HepG2 (cell line): ENCODE measurements around the gene CTNNBL1.

Experiments used
- EEA1 ChIP-seq: sonication (generic); formaldehyde crosslinking; IDR thresholded peaks from 2 replicates; pipeline ENCODE4 v1.5.1; 2020; ENCODE audit warnings: mild to moderate bottlenecking, missing genetic modification reagents, borderline replicate concordance
- FOXK1 ChIP-seq: sonication (generic); formaldehyde crosslinking; IDR thresholded peaks from 2 replicates; pipeline ENCODE4 v1.4.0; 2020; ENCODE audit warnings: low read depth, missing genetic modification reagents, borderline replicate concordance
- HDAC6 ChIP-seq: fragments of 200-600 bp; sonication (generic); IDR thresholded peaks from 2 replicates; pipeline ENCODE4 v1.7.0; 2017; ENCODE audit warnings: mild to moderate bottlenecking, antibody characterized with exemption, low read length, low read depth
- HOXA7 ChIP-seq: sonication (generic); formaldehyde crosslinking; IDR thresholded peaks from 2 replicates; pipeline ENCODE4 v1.8.1; 2022; ENCODE audit warnings: mild to moderate bottlenecking, missing genetic modification reagents, moderate library complexity
- MEIS2 ChIP-seq: sonication (generic); formaldehyde crosslinking; IDR thresholded peaks from 2 replicates; pipeline ENCODE4 v1.9.0; 2021; ENCODE audit warnings: mild to moderate bottlenecking, missing genetic modification reagents
- SAFB2 ChIP-seq: sonication (generic); formaldehyde crosslinking; IDR thresholded peaks from 2 replicates; pipeline ENCODE4 v1.5.1; 2020; ENCODE audit warnings: missing genetic modification reagents, low read depth, mild to moderate bottlenecking, borderline replicate concordance
- ZBTB7A ChIP-seq: sonication (generic); formaldehyde crosslinking; IDR thresholded peaks from 2 replicates; pipeline ENCODE4 v1.8.0; 2022; ENCODE audit warnings: mild to moderate bottlenecking, missing genetic modification reagents
- ZNF782 ChIP-seq: sonication (generic); formaldehyde crosslinking; IDR thresholded peaks from 2 replicates; pipeline ENCODE4 v1.4.0; 2020; ENCODE audit warnings: missing genetic modification reagents, mild to moderate bottlenecking, borderline replicate concordance
- TF ChIP-seq, protein P1 (sequence below): sonication (generic); formaldehyde crosslinking; IDR thresholded peaks from 2 replicates; pipeline ENCODE4 v1.5.0; 2020; ENCODE audit warnings: mild to moderate bottlenecking, missing genetic modification reagents, moderate library complexity
- TF ChIP-seq, protein P2 (sequence below): sonication (generic); formaldehyde crosslinking; conservative IDR thresholded peaks from 2 replicates; pipeline ENCODE4 v1.4.0; 2020; ENCODE audit warnings: missing genetic modification reagents
- TF ChIP-seq, protein P3 (sequence below): sonication (generic); formaldehyde crosslinking; conservative IDR thresholded peaks from 2 replicates; pipeline ENCODE4 v1.4.0; 2020; ENCODE audit warnings: mild to moderate bottlenecking, missing genetic modification reagents, moderate library complexity

DNA sequence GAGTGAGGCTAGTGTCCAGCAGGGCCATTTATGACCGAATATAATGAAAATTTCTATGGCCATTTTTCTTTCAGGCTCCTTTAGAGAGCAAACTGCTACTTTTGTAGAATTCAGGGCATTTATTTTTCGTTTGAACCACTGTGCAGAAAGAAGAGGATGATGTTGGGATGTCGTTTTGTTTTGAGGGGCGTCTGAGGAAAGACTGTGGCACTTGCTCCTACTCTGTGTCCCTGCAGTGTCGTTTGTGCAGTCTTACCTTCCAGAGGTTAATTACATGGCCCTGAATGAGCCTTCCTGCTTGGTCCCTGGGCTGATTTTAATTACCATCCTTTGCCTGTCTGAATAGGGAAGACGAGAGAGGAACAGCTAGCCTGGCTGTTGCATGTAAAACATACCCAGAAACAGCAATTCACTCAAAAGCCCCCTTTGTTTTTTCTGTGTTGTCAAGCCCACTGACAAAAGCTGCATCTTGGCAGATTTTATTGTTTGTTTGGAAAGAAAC is 65.3 kb downstream of the CTNNBL1 start:
- no peak for TF ChIP-seq ZNF782
- TF ChIP-seq HOXA7: no peak
- TF ChIP-seq, protein P1, sequence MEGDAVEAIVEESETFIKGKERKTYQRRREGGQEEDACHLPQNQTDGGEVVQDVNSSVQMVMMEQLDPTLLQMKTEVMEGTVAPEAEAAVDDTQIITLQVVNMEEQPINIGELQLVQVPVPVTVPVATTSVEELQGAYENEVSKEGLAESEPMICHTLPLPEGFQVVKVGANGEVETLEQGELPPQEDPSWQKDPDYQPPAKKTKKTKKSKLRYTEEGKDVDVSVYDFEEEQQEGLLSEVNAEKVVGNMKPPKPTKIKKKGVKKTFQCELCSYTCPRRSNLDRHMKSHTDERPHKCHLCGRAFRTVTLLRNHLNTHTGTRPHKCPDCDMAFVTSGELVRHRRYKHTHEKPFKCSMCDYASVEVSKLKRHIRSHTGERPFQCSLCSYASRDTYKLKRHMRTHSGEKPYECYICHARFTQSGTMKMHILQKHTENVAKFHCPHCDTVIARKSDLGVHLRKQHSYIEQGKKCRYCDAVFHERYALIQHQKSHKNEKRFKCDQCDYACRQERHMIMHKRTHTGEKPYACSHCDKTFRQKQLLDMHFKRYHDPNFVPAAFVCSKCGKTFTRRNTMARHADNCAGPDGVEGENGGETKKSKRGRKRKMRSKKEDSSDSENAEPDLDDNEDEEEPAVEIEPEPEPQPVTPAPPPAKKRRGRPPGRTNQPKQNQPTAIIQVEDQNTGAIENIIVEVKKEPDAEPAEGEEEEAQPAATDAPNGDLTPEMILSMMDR: no peak
- TF ChIP-seq MEIS2 (CRISPR knock-in tag): no peak
- no peak for TF ChIP-seq SAFB2
- TF ChIP-seq, protein P2, sequence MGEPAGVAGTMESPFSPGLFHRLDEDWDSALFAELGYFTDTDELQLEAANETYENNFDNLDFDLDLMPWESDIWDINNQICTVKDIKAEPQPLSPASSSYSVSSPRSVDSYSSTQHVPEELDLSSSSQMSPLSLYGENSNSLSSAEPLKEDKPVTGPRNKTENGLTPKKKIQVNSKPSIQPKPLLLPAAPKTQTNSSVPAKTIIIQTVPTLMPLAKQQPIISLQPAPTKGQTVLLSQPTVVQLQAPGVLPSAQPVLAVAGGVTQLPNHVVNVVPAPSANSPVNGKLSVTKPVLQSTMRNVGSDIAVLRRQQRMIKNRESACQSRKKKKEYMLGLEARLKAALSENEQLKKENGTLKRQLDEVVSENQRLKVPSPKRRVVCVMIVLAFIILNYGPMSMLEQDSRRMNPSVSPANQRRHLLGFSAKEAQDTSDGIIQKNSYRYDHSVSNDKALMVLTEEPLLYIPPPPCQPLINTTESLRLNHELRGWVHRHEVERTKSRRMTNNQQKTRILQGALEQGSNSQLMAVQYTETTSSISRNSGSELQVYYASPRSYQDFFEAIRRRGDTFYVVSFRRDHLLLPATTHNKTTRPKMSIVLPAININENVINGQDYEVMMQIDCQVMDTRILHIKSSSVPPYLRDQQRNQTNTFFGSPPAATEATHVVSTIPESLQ (CRISPR knock-in tag): no peak
- TF ChIP-seq, protein P3, sequence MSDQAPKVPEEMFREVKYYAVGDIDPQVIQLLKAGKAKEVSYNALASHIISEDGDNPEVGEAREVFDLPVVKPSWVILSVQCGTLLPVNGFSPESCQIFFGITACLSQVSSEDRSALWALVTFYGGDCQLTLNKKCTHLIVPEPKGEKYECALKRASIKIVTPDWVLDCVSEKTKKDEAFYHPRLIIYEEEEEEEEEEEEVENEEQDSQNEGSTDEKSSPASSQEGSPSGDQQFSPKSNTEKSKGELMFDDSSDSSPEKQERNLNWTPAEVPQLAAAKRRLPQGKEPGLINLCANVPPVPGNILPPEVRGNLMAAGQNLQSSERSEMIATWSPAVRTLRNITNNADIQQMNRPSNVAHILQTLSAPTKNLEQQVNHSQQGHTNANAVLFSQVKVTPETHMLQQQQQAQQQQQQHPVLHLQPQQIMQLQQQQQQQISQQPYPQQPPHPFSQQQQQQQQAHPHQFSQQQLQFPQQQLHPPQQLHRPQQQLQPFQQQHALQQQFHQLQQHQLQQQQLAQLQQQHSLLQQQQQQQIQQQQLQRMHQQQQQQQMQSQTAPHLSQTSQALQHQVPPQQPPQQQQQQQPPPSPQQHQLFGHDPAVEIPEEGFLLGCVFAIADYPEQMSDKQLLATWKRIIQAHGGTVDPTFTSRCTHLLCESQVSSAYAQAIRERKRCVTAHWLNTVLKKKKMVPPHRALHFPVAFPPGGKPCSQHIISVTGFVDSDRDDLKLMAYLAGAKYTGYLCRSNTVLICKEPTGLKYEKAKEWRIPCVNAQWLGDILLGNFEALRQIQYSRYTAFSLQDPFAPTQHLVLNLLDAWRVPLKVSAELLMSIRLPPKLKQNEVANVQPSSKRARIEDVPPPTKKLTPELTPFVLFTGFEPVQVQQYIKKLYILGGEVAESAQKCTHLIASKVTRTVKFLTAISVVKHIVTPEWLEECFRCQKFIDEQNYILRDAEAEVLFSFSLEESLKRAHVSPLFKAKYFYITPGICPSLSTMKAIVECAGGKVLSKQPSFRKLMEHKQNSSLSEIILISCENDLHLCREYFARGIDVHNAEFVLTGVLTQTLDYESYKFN (CRISPR knock-in tag): no peak
- no peak for TF ChIP-seq HDAC6
- no peak for TF ChIP-seq ZBTB7A (CRISPR knock-in tag)
- TF ChIP-seq EEA1 (CRISPR knock-in tag): no peak
- TF ChIP-seq FOXK1 (CRISPR knock-in tag): no peak
